Ovary (tissue), 9 donors: ENCODE data around the gene DHRS7B. TPM values are rescaled to one million over a fixed set of nuclear protein-coding genes. Genes with fewer than 3 reads are reported as not detected.
"Not testable (repeated sequence)": the region's sequence is repeated elsewhere in the genome, so short reads cannot be mapped to it uniquely, and the experiment has no call there.

Experiments used
- DNase-seq, 5 donors: peaks; one replicate each; pipeline ENCODE4 v3.0.0-alpha.2; 2019 to 2020
- H3K27ac ChIP-seq, 2 donors: fragments of 200-600 bp; one replicate each; pipeline versions ENCODE4 v1.5.1 to v1.8.0; 2019 to 2022
- H3K27me3 ChIP-seq: fragments of 200-600 bp; one replicate; pipeline ENCODE4 v1.8.0; 2022
- H3K36me3 ChIP-seq: fragments of 200-600 bp; sonication (generic); one replicate; pipeline ENCODE4 v1.5.1; 2019
- H3K4me1 ChIP-seq: one replicate; pipeline ENCODE4 v1.8.1; 2013; ENCODE audit warnings: mild to moderate bottlenecking, moderate library complexity; ENCODE audit not compliant: insufficient read depth
- H3K4me3 ChIP-seq: fragments of 200-600 bp; sonication (generic); one replicate; pipeline ENCODE4 v1.5.1; 2017
- H3K9me3 ChIP-seq, 2 donors: fragments of 200-600 bp in 1 of 2; sonication (generic) in 1 of 2; one replicate each; pipeline versions ENCODE4 v1.5.1 to v1.8.1; 2013 to 2019; ENCODE audit warnings: mild to moderate bottlenecking in 1 of 2, moderate library complexity in 1 of 2
- CTCF ChIP-seq, 3 donors: fragments of 450-650 bp in 2 of 3; fragments of 200-600 bp in 1 of 3; IDR thresholded peaks; one replicate each; pipeline versions ENCODE4 v1.5.1 to v1.8.0; 2016 to 2022; ENCODE audit warnings: antibody characterized with exemption in 3 of 3, mild to moderate bottlenecking in 1 of 3
- EP300 ChIP-seq: sonication (generic); formaldehyde crosslinking; IDR thresholded peaks from one replicate; pipeline ENCODE4 v1.6.1; 2017; ENCODE audit warnings: antibody characterized with exemption
- POLR2A ChIP-seq: fragments of 450-650 bp; IDR thresholded peaks from one replicate; pipeline ENCODE4 v1.6.1; 2017; ENCODE audit warnings: antibody characterized with exemption, mild to moderate bottlenecking, moderate library complexity
- WGBS, 3 donors: extraction: QIAGEN DNeasy Blood & Tissue Kit in 1 of 3; methylation state at CpG; one replicate each; pipeline versions ENCODE4 v1.1.5 to v1.1.7; 2013 to 2017; 5-methylcytosine and 5-hydroxymethylcytosine counted together
- intact Hi-C, 4 donors: fragments of 100-400 bp; cut with DNase I; formaldehyde crosslinking; loops; one replicate each; pipeline versions ENCODE4 v1.11.0 to v1.15.1; 2022 to 2023
- polyA plus RNA-seq, 2 donors: library from polyadenylated mRNA; stranded (reverse); fragments of 200-250 nt in 1 of 2; fragments of 350-450 nt in 1 of 2; fragmentation: Illumina TruSeq in 1 of 2; extraction: RNeasy Lipid Tissue Mini Kit (QIAGEN cat#74804) in 1 of 2; gene quantifications; one replicate each; pipeline ENCODE4 v1.2.3, GENCODE V29; 2013 to 2014
- total RNA-seq, 7 donors: library from RNA; depleted of rRNA in 2 of 7; stranded (reverse); fragments of >200 nt in 2 of 7; fragmentation: NEBNext Ultra II Directional in 3 of 7; extraction: Animal tissue kit (Norgen Biotek cat#: 25700) in 3 of 7; gene quantifications; one replicate each; pipeline versions ENCODE4 v1.1.0 to v1.2.4, GENCODE V29; 2016 to 2023
- donor health status: DM: no; HTN: no; CAD: no; lungs with moderate emphysema.
- donor health status: DM: no; HTN: no; CAD: no.
- donor health status: Bipolar disorder and iron deficiency.
- donor health status: DM: yes; HTN: yes; CAD: no.
- donor health status: DM: no; HTN: no; CAD: no.
- donor health status: DM: yes; HTN: yes; CAD: no.

DHRS7B gene
- total and polyA plus RNA-seq, 9 donors = 10.7 to 28.3 (median 17.4) TPM

- 74 to 80% (median 79%) methylated on average over 5 of the region's 5 CpGs for WGBS, 3 donors
- no peak overlapping the region for H3K27ac ChIP-seq
- H3K4me3 ChIP-seq = no peak overlapping the region
- H3K9me3 ChIP-seq = no peaks in the 10 kb centered on the region
- no peaks in the 10 kb centered on the region for H3K4me1 ChIP-seq
- H3K27me3 ChIP-seq = no peaks in the 10 kb centered on the region
- DNase-seq = no peak
- no peaks in the 10 kb centered on the region for H3K36me3 ChIP-seq
- TF ChIP-seq CTCF (IDR thresholded peaks at IDR 0.05) (no peak), EP300 (no peak), POLR2A (no peak)
- intact Hi-C loops = no loop called here
These were observed 21.5 kb upstream of the DHRS7B start for GRCh38 chr17:21105064-21105894.

- Histone ChIP-seq H3K27me3 (no peaks in the 10 kb centered on the region), H3K4me3 (no peak overlapping the region), H3K36me3 (no peaks in the 10 kb centered on the region), H3K4me1 (no peaks in the 10 kb centered on the region), H3K27ac (no peak overlapping the region), H3K9me3 (no peaks in the 10 kb centered on the region)
- intact Hi-C loops = no loop called here
- DNase-seq = no peak
- 81 to 86% (median 86%) methylated on average over 3 of the region's 3 CpGs for WGBS, 3 donors
- TF ChIP-seq CTCF (IDR thresholded peaks at IDR 0.05) (no peak), POLR2A (no peak), EP300 (no peak)
These were observed 20.4 kb upstream of the DHRS7B start for GRCh38 chr17:21106316-21106715.

- DNase-seq, H3K27ac ChIP-seq, H3K4me3 ChIP-seq, H3K4me1 ChIP-seq, intact Hi-C loops, H3K27me3 ChIP-seq, H3K36me3 ChIP-seq, H3K9me3 ChIP-seq: not testable (repeated sequence)
- WGBS, 3 donors = 81 to 86% (median 84%) methylated on average over 7 of the region's 7 CpGs
These were observed 19.6 kb upstream of the DHRS7B start for GRCh38 chr17:21107067-21107650.

GRCh38 chr17:21108651-21109050 lies 18.1 kb upstream of the DHRS7B start:
- WGBS, 3 donors = 73 to 84% (median 79%) methylated on average over 3 of the region's 3 CpGs
- Histone ChIP-seq H3K27me3 (no peaks in the 10 kb centered on the region), H3K4me3 (no peak overlapping the region), H3K36me3 (no peaks in the 10 kb centered on the region), H3K4me1 (no peaks in the 10 kb centered on the region), H3K27ac (no peak overlapping the region), H3K9me3 (no peaks in the 10 kb centered on the region)
- no peak for DNase-seq
- intact Hi-C loops = no loop called here
- TF ChIP-seq POLR2A (no peak), EP300 (no peak), CTCF (IDR thresholded peaks at IDR 0.05) (no peak)
